MCF 10A (cell line): ENCODE measurements around the gene ZBTB2. TPM values are rescaled to one million over a fixed set of nuclear protein-coding genes. Genes with fewer than 3 reads are reported as not detected.

Source experiments
- BruUV-seq: library from RNA; stranded (reverse); fragments of 400-500 nt; replicated peaks from 2 replicates; lab custom pipeline; 2021; lab: Mats Ljungman, UMichigan
- CTCF ChIA-PET: fragments of 300-600 bp; sonication (Branson Sonifier 250); formaldehyde crosslinking; extraction: SDS; loops from one replicate; lab custom pipeline; 2021; ENCODE audit warnings: antibody characterized with exemption, inconsistent platforms; lab: Yijun Ruan, JAX
- POLR2A ChIA-PET: fragments of 300-600, 350-650 bp; sonication (Branson Sonifier 250); formaldehyde crosslinking; extraction: SDS; loops from one replicate; lab custom pipeline; 2020; ENCODE audit warnings: antibody characterized with exemption, inconsistent platforms; lab: Yijun Ruan, JAX
- DNase-seq: peaks from one replicate; pipeline ENCODE4 v3.0.0-alpha.2; 2018; ENCODE audit not compliant: unreplicated experiment
- H3K27ac Mint-ChIP-seq: one replicate; pipeline ENCODE4 v1.8.0; 2022; ENCODE audit warnings: mild to moderate bottlenecking, low read depth, mixed read lengths; ENCODE audit not compliant: unreplicated experiment
- H3K27me3 Mint-ChIP-seq: one replicate; pipeline ENCODE4 v1.8.0; 2022; ENCODE audit warnings: mixed read lengths; ENCODE audit not compliant: insufficient read depth, unreplicated experiment
- H3K36me3 Mint-ChIP-seq: one replicate; pipeline ENCODE4 v1.8.0; 2022; ENCODE audit warnings: mild to moderate bottlenecking, moderate library complexity, mixed read lengths; ENCODE audit not compliant: insufficient read depth, unreplicated experiment
- H3K4me1 Mint-ChIP-seq: one replicate; pipeline ENCODE4 v1.8.0; 2022; ENCODE audit warnings: mixed read lengths; ENCODE audit not compliant: insufficient read depth, unreplicated experiment
- H3K4me3 Mint-ChIP-seq: one replicate; pipeline ENCODE4 v1.8.0; 2022; ENCODE audit warnings: mild to moderate bottlenecking, moderate library complexity, mixed read lengths; ENCODE audit not compliant: unreplicated experiment
- H3K9me3 Mint-ChIP-seq: one replicate; pipeline ENCODE4 v1.8.0; 2022; ENCODE audit warnings: mixed read lengths; ENCODE audit not compliant: unreplicated experiment
- intact Hi-C: fragments of 100-400 bp; cut with micrococcal nuclease; formaldehyde crosslinking; loops from 2 replicates; pipeline ENCODE4 v1.14.1; 2022
- total RNA-seq: library from RNA; stranded (reverse); gene quantifications from 2 replicates; pipeline ENCODE4 v1.2.3, GENCODE V29; 2022
- TF ChIP-seq, protein P1 (sequence below): fragments of 200-600 bp; IDR thresholded peaks from one replicate; pipeline ENCODE4 v1.8.0; 2022; ENCODE audit warnings: antibody characterized with exemption, mild to moderate bottlenecking; ENCODE audit not compliant: unreplicated experiment

The ZBTB2 gene
- total RNA-seq, 1 experiment from 2014 or later = 15.6 TPM

- BruUV-seq = no TSS peak
- peak overlapping the region; percentile 52 for H3K27ac Mint-ChIP-seq
- ChIA-PET CTCF (interaction anchor here (5.2 kb wide), 1 partner anchor 14 kb away, joined by 40 read pairs; no protein-coding TSS in a partner anchor), POLR2A (no interaction called here)
- TF ChIP-seq, protein P1, sequence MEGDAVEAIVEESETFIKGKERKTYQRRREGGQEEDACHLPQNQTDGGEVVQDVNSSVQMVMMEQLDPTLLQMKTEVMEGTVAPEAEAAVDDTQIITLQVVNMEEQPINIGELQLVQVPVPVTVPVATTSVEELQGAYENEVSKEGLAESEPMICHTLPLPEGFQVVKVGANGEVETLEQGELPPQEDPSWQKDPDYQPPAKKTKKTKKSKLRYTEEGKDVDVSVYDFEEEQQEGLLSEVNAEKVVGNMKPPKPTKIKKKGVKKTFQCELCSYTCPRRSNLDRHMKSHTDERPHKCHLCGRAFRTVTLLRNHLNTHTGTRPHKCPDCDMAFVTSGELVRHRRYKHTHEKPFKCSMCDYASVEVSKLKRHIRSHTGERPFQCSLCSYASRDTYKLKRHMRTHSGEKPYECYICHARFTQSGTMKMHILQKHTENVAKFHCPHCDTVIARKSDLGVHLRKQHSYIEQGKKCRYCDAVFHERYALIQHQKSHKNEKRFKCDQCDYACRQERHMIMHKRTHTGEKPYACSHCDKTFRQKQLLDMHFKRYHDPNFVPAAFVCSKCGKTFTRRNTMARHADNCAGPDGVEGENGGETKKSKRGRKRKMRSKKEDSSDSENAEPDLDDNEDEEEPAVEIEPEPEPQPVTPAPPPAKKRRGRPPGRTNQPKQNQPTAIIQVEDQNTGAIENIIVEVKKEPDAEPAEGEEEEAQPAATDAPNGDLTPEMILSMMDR = no peak
- intact Hi-C loops = no loop called here
- H3K27me3 Mint-ChIP-seq = no peaks in the 10 kb centered on the region
- H3K36me3 Mint-ChIP-seq = peaks cover 94% of the 10 kb centered on the region
- H3K4me3 Mint-ChIP-seq = no peak overlapping the region
- DNase-seq = no peak
- peaks cover 6% of the 10 kb centered on the region for H3K4me1 Mint-ChIP-seq
- H3K9me3 Mint-ChIP-seq = no peaks in the 10 kb centered on the region
Measured at GRCh38 chr6:151408858-151409257, 17.5 kb upstream of the ZBTB2 start.

GRCh38 chr6:151403919-151404308 lies 12.6 kb upstream of the ZBTB2 start:
- Mint-ChIP-seq H3K27ac (no peak overlapping the region), H3K4me3 (no peak overlapping the region), H3K27me3 (no peaks in the 10 kb centered on the region), H3K4me1 (peaks cover 8% of the 10 kb centered on the region), H3K36me3 (peaks cover 81% of the 10 kb centered on the region), H3K9me3 (no peaks in the 10 kb centered on the region)
- no TSS peak for BruUV-seq
- ChIA-PET CTCF (interaction anchor here (0.6 to 5.2 kb wide), 2 partner anchors 9 to 870 kb away, joined by 4 to 40 read pairs; no protein-coding TSS in a partner anchor), POLR2A (interaction anchor here (0.8 kb wide), 1 partner anchor 11 kb away, joined by 3 read pairs; no protein-coding TSS in a partner anchor)
- TF ChIP-seq, protein P1 = no peak
- DNase-seq = no peak
- intact Hi-C loops = no loop called here

DNA sequence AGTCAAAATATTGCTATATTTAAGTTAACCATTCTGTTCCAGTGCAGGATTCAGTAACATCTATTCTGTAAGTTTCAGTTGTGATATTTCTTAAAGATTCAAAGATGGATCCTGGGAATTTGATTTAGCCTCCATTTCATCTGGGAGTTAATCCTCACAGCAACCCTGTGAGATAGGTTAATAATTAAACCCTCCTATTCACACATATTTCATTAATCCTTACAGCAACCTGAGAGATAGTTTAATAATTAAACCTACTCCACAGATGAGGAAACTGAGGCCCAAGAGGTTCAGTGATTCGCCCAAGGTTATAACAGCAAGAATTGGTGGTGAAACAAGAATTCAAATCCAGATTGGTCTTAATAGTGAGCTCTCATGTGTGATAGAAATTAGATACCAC lies 10.9 kb upstream of the ZBTB2 start:
- Mint-ChIP-seq H3K27ac (no peak overlapping the region), H3K27me3 (no peaks in the 10 kb centered on the region), H3K9me3 (no peaks in the 10 kb centered on the region), H3K4me1 (peaks cover 8% of the 10 kb centered on the region), H3K36me3 (peaks cover 71% of the 10 kb centered on the region), H3K4me3 (no peak overlapping the region)
- CTCF ChIA-PET = no interaction called here
- DNase-seq = no peak
- intact Hi-C loops = no loop called here
- POLR2A ChIA-PET = interaction anchor here (0.5 to 0.9 kb wide), 3 partner anchors 13 to 928 kb away, joined by 3 read pairs; no protein-coding TSS in a partner anchor
- TF ChIP-seq, protein P1 = no peak
- no TSS peak for BruUV-seq

GRCh38 chr6:151400473-151400872 lies 9.1 kb upstream of the ZBTB2 start:
- CTCF ChIA-PET = interaction anchor here (0.6 to 0.7 kb wide), 2 partner anchors 15 to 250 kb away, joined by 5 to 6 read pairs; no protein-coding TSS in a partner anchor
- POLR2A ChIA-PET = interaction anchor here (3.1 kb wide), 1 partner anchor 11 kb away, joined by 16 read pairs; no protein-coding TSS in a partner anchor
- intact Hi-C loops = no loop called here
- Mint-ChIP-seq H3K4me3 (no peak overlapping the region), H3K27me3 (no peaks in the 10 kb centered on the region), H3K4me1 (peaks cover 11% of the 10 kb centered on the region), H3K36me3 (peaks cover 53% of the 10 kb centered on the region), H3K9me3 (no peaks in the 10 kb centered on the region), H3K27ac (no peak overlapping the region)
- DNase-seq = no peak
- TF ChIP-seq, protein P1 = no peak
- no TSS peak for BruUV-seq
